HPDE6-E6E7 (cell line): ENCODE measurements around the gene GPC5.
"Not testable (repeated sequence)": the region's sequence is repeated elsewhere in the genome, so short reads cannot be mapped to it uniquely, and the experiment has no call there.

Source experiments
- DNase-seq: peaks from one replicate; pipeline ENCODE4 v3.0.0; 2011; ENCODE audit warnings: missing footprints; ENCODE audit errors: extremely low spot score

Gene GPC5

GRCh38 chr13:92735909-92736308 is 1337.5 kb downstream of the GPC5 start:
- no peak for DNase-seq

- no peak for DNase-seq
These were observed 1340.9 kb downstream of the GPC5 start for GRCh38 chr13:92739306-92739818.

GRCh38 chr13:92743992-92744391 is 1345.6 kb downstream of the GPC5 start:
- no peak for DNase-seq

- DNase-seq = no peak
These were observed 1346.8 kb downstream of the GPC5 start for GRCh38 chr13:92745258-92745657.

GRCh38 chr13:92752705-92753104 is 1354.3 kb downstream of the GPC5 start:
- DNase-seq = not testable (repeated sequence)

GRCh38 chr13:92761710-92762109 is 1363.3 kb downstream of the GPC5 start:
- no peak for DNase-seq

GRCh38 chr13:92767468-92767867 is 1369.0 kb downstream of the GPC5 start:
- DNase-seq = no peak

- DNase-seq = no peak
These were observed 1370.2 kb downstream of the GPC5 start for GRCh38 chr13:92768602-92769001.

GRCh38 chr13:92769046-92769445 is 1370.6 kb downstream of the GPC5 start:
- DNase-seq = no peak

GRCh38 chr13:92775658-92776057 is 1377.2 kb downstream of the GPC5 start:
- DNase-seq = no peak

- DNase-seq = no peak
These were observed 1383.7 kb downstream of the GPC5 start for GRCh38 chr13:92781965-92782690.

GRCh38 chr13:92802776-92803175 is 1404.4 kb downstream of the GPC5 start:
- no peak for DNase-seq

- DNase-seq = no peak
These were observed 1405.9 kb downstream of the GPC5 start for GRCh38 chr13:92804346-92804745.

- DNase-seq = no peak
These were observed 1406.5 kb downstream of the GPC5 start for GRCh38 chr13:92804926-92805325.

GRCh38 chr13:92805766-92806165 is 1407.3 kb downstream of the GPC5 start:
- no peak for DNase-seq

- DNase-seq = no peak
These were observed 1407.8 kb downstream of the GPC5 start for GRCh38 chr13:92806215-92806614.

- no peak for DNase-seq
These were observed 1408.9 kb downstream of the GPC5 start for GRCh38 chr13:92807353-92807752.

- DNase-seq = no peak
These were observed 1409.5 kb downstream of the GPC5 start for GRCh38 chr13:92807966-92808365.

- no peak for DNase-seq
These were observed 1422.9 kb downstream of the GPC5 start for GRCh38 chr13:92821324-92821723.

- DNase-seq = no peak
These were observed 1424.6 kb downstream of the GPC5 start for GRCh38 chr13:92823059-92823458.

GRCh38 chr13:92825938-92826596 is 1427.6 kb downstream of the GPC5 start:
- DNase-seq = no peak

- no peak for DNase-seq
These were observed 1429.1 kb downstream of the GPC5 start for GRCh38 chr13:92827503-92827902.

GRCh38 chr13:92829930-92830329 is 1431.5 kb downstream of the GPC5 start:
- DNase-seq = no peak
